Activated CD4-positive, alpha-beta T cell treated with anti-CD3 and anti-CD28 coated beads, Interleukin-2, amount 50 U/mL, for 4 hours (primary cell): ENCODE results near the gene POLA1.
"Not testable (repeated sequence)": the region's sequence is repeated elsewhere in the genome, so short reads cannot be mapped to it uniquely, and the experiment has no call there.

Source experiments
- DNase-seq, 2 experiments: peaks; one replicate each; pipeline ENCODE4 v3.0.0-alpha.2; 2020

Gene POLA1

GRCh38 chrX:24799078-24799477, 105.4 kb downstream of the POLA1 start:
- no peak for DNase-seq

GRCh38 chrX:24799565-24799964, 105.8 kb downstream of the POLA1 start:
- no peak for DNase-seq

GRCh38 chrX:24805201-24805600, 111.5 kb downstream of the POLA1 start:
- no peak for DNase-seq

- DNase-seq, result not testable (repeated sequence)
Measured at GRCh38 chrX:24819807-24820206, 126.1 kb downstream of the POLA1 start.

- no peak for DNase-seq
Measured at GRCh38 chrX:24828147-24828546, 134.4 kb downstream of the POLA1 start.

GRCh38 chrX:24828600-24828999, 134.9 kb downstream of the POLA1 start:
- DNase-seq, result no peak

GRCh38 chrX:24833695-24834094, 140.0 kb downstream of the POLA1 start:
- DNase-seq, result no peak

- no peak for DNase-seq
Measured at GRCh38 chrX:24837966-24838365, 144.2 kb downstream of the POLA1 start.

GRCh38 chrX:24838629-24839028, 144.9 kb downstream of the POLA1 start:
- DNase-seq, result no peak

- DNase-seq, result no peak
Measured at GRCh38 chrX:24839331-24839730, 145.6 kb downstream of the POLA1 start.

GRCh38 chrX:24842486-24842885, 148.8 kb downstream of the POLA1 start:
- no peak for DNase-seq

GRCh38 chrX:24846550-24847150, 152.9 kb downstream of the POLA1 start:
- DNase-seq, result no peak

GRCh38 chrX:24851289-24851688, 157.6 kb downstream of the POLA1 start:
- no peak for DNase-seq

- no peak for DNase-seq
Measured at GRCh38 chrX:24851780-24852179, 158.1 kb downstream of the POLA1 start.

GRCh38 chrX:24858004-24858746, 164.5 kb downstream of the POLA1 start:
- no peak for DNase-seq

GRCh38 chrX:24859211-24859841, 165.6 kb downstream of the POLA1 start:
- no peak for DNase-seq

- no peak for DNase-seq
Measured at GRCh38 chrX:24860140-24860539, 166.4 kb downstream of the POLA1 start.

- no peak for DNase-seq
Measured at GRCh38 chrX:24862343-24862742, 168.6 kb downstream of the POLA1 start.

GRCh38 chrX:24863779-24864178, 170.1 kb downstream of the POLA1 start:
- DNase-seq, result not testable (repeated sequence)

- DNase-seq, result no peak
Measured at GRCh38 chrX:24870143-24870542, 176.4 kb downstream of the POLA1 start.

- DNase-seq, result no peak
Measured at GRCh38 chrX:24874604-24875247, 181.0 kb downstream of the POLA1 start.

- DNase-seq, result no peak
Measured at GRCh38 chrX:24876530-24877287, 183.0 kb downstream of the POLA1 start.

GRCh38 chrX:24877288-24877664, 183.6 kb downstream of the POLA1 start:
- DNase-seq, result no peak
